WTC11 (cell line): Measurements from ENCODE around the gene NINL.

Experiments
- CTCF ChIP-seq: fragments of 200-600 bp; IDR thresholded peaks from 2 replicates; pipeline ENCODE4 v1.8.0; 2022; ENCODE audit warnings: antibody characterized with exemption
- KAT7 ChIP-seq: sonication (generic); formaldehyde crosslinking; IDR thresholded peaks from 2 replicates; pipeline ENCODE4 v1.8.1; 2023; ENCODE audit warnings: missing genetic modification reagents, mild to moderate bottlenecking, borderline replicate concordance
- USF2 ChIP-seq: sonication (generic); formaldehyde crosslinking; IDR thresholded peaks from 2 replicates; pipeline ENCODE4 v1.8.1; 2023; ENCODE audit warnings: mild to moderate bottlenecking, missing genetic modification reagents, moderate library complexity
- ZNF121 ChIP-seq: sonication (generic); formaldehyde crosslinking; IDR thresholded peaks from 2 replicates; pipeline ENCODE4 v1.8.0; 2023; ENCODE audit warnings: missing genetic modification reagents
- ZNF423 ChIP-seq: fragments of 250-450 bp; sonication (Bioruptor Pico); IDR thresholded peaks from 2 replicates; pipeline ENCODE4 v2.1.2; 2022; ENCODE audit warnings: mild to moderate bottlenecking, moderate library complexity
- TF ChIP-seq, protein P1 (sequence below): sonication (generic); formaldehyde crosslinking; IDR thresholded peaks from 2 replicates; pipeline ENCODE4 v1.8.0; 2022; ENCODE audit warnings: missing genetic modification reagents
- TF ChIP-seq, protein P2 (sequence below): sonication (generic); formaldehyde crosslinking; IDR thresholded peaks from 2 replicates; pipeline ENCODE4 v1.8.0; 2022; ENCODE audit warnings: mild to moderate bottlenecking, missing genetic modification reagents

DNA sequence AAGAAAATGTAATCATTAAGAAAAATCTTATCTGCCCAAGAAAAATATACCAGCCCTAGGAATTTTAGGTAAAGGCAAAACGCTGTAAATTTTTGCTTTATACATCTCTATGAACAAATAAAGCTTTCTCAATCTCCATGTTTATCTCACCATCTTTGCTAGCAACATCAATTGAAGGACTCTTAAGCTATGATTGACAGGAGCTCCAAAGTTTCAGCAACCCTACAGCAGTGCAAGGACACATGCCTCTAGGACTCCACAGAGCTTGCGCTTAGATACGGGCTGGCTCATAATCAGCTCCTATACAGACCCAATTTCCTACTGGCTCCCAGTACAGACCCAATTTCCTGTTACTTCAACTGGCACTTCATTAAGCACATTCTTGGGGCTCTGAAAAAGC, 34.2 kb upstream of the NINL start:
- TF ChIP-seq CTCF, result no peak
- TF ChIP-seq, protein P1, sequence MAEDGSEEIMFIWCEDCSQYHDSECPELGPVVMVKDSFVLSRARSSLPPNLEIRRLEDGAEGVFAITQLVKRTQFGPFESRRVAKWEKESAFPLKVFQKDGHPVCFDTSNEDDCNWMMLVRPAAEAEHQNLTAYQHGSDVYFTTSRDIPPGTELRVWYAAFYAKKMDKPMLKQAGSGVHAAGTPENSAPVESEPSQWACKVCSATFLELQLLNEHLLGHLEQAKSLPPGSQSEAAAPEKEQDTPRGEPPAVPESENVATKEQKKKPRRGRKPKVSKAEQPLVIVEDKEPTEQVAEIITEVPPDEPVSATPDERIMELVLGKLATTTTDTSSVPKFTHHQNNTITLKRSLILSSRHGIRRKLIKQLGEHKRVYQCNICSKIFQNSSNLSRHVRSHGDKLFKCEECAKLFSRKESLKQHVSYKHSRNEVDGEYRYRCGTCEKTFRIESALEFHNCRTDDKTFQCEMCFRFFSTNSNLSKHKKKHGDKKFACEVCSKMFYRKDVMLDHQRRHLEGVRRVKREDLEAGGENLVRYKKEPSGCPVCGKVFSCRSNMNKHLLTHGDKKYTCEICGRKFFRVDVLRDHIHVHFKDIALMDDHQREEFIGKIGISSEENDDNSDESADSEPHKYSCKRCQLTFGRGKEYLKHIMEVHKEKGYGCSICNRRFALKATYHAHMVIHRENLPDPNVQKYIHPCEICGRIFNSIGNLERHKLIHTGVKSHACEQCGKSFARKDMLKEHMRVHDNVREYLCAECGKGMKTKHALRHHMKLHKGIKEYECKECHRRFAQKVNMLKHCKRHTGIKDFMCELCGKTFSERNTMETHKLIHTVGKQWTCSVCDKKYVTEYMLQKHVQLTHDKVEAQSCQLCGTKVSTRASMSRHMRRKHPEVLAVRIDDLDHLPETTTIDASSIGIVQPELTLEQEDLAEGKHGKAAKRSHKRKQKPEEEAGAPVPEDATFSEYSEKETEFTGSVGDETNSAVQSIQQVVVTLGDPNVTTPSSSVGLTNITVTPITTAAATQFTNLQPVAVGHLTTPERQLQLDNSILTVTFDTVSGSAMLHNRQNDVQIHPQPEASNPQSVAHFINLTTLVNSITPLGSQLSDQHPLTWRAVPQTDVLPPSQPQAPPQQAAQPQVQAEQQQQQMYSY (CRISPR knock-in tag), result no peak
- TF ChIP-seq USF2 (CRISPR knock-in tag), result no peak
- TF ChIP-seq, protein P2, sequence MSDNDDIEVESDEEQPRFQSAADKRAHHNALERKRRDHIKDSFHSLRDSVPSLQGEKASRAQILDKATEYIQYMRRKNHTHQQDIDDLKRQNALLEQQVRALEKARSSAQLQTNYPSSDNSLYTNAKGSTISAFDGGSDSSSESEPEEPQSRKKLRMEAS (CRISPR knock-in tag), result no peak
- no peak for TF ChIP-seq KAT7
- TF ChIP-seq ZNF423 (CRISPR knock-in tag), result no peak
- no peak for TF ChIP-seq ZNF121 (CRISPR knock-in tag)
